NCI-H1436 treated with DMSO at 0.1 percent for 48 hours (cell line): Measurements from ENCODE around the gene FNDC3A.
"Not testable (repeated sequence)": the region's sequence is repeated elsewhere in the genome, so short reads cannot be mapped to it uniquely, and the experiment has no call there.

Source experiments
- DNase-seq: peaks from one replicate; lab custom pipeline; 2025; lab: John Stamatoyannopoulos, UW

Gene FNDC3A

GRCh38 chr13:49046002-49046401 is 70.3 kb downstream of the FNDC3A start:
- no peak for DNase-seq

- no peak for DNase-seq
Observed at GRCh38 chr13:49046519-49046918, 70.8 kb downstream of the FNDC3A start.

GRCh38 chr13:49052813-49053212 is 77.1 kb downstream of the FNDC3A start:
- no peak for DNase-seq

GRCh38 chr13:49053215-49053614 is 77.5 kb downstream of the FNDC3A start:
- DNase-seq = no peak

GRCh38 chr13:49053906-49054305 is 78.2 kb downstream of the FNDC3A start:
- no peak for DNase-seq

- no peak for DNase-seq
Observed at GRCh38 chr13:49055021-49055420, 79.3 kb downstream of the FNDC3A start.

GRCh38 chr13:49057176-49057575 is 81.5 kb downstream of the FNDC3A start:
- no peak for DNase-seq

DNA sequence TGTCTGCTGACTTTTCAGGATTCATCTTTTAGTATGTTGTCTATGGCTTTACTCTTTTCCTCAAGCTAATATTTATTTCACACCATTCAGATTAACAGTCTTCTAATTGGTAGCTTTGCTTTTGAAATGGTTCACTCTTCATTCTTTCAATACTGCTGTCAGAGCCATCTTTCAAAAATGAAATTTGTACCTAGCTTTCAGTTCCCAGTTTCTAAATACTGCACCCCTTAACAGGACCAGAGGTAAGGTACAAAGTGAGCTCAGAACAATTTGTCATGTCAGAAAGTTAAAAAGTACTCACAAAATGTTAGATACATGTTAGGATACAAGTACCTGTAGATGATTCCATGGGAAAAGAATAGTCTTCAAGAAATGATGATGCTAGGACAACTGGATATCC is 83.0 kb downstream of the FNDC3A start:
- DNase-seq = no peak

- no peak for DNase-seq
Observed at GRCh38 chr13:49060678-49061387, 85.1 kb downstream of the FNDC3A start.

DNA sequence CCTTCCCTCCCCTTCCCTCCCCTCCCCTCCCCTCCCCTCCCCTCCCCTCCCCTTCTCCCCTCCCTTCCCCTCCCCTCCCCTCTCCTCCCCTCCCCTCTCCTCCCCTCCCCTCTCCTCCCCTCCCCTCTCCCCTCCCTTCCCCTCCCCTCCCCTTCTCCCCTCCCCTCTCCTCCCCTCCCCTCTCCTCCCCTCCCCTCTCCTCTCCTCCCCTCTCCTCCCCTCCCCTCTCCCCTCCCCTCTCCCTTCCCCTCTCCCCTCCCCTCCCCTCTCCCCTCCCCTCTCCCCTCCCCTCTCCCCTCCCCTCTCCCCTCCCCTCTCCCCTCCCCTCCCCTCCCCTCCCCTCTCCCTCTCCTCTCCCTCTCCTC is 85.7 kb downstream of the FNDC3A start:
- DNase-seq = not testable (repeated sequence)

GRCh38 chr13:49062297-49062896 is 86.7 kb downstream of the FNDC3A start:
- no peak for DNase-seq

GRCh38 chr13:49063011-49063410 is 87.3 kb downstream of the FNDC3A start:
- DNase-seq = no peak

DNA sequence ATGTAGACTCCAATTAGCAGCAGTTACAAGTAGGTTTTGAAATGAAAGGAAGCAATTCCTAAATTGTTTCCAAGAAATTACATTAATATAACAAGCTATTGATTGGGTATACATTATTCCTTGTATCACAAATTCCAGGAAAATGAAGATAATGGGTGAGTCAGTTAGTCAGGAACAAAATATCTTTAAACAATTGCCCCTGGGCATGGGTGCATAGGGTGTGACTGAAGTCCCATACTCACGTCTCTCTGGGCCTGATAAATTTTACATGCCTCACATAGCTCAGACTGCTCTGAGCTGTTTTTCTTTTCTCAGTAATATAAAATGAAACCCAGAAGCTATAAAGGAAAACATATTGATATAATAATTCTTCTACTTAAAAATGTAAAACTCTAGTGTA is 87.8 kb downstream of the FNDC3A start:
- DNase-seq = no peak

GRCh38 chr13:49064476-49064875 is 88.8 kb downstream of the FNDC3A start:
- DNase-seq = no peak

DNA sequence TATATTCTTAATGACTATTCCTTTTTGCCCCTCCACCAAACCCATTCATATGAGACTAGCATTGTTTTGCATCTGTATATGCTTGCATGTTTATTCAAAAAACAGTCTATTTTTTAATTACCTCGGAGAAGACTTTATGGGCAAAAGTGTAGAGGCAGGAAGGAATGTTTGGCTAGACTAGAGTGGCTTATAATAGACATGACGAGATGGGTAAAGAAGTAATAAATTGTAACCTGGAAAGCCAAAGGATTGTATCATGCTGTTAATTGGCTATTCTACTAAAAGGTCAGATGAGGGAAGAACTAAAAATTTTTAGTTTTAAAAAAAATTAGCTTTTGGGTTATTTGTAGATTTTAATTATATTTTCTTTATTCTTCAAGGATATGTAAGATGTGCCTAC is 91.1 kb downstream of the FNDC3A start:
- no peak for DNase-seq

- DNase-seq = not testable (repeated sequence)
Observed at GRCh38 chr13:49068498-49068897, 92.8 kb downstream of the FNDC3A start.

GRCh38 chr13:49070021-49070420 is 94.3 kb downstream of the FNDC3A start:
- not testable (repeated sequence) for DNase-seq

- no peak for DNase-seq
Observed at GRCh38 chr13:49071341-49071937, 95.7 kb downstream of the FNDC3A start.

- DNase-seq = no peak
Observed at GRCh38 chr13:49082653-49083536, 107.2 kb downstream of the FNDC3A start.

DNA sequence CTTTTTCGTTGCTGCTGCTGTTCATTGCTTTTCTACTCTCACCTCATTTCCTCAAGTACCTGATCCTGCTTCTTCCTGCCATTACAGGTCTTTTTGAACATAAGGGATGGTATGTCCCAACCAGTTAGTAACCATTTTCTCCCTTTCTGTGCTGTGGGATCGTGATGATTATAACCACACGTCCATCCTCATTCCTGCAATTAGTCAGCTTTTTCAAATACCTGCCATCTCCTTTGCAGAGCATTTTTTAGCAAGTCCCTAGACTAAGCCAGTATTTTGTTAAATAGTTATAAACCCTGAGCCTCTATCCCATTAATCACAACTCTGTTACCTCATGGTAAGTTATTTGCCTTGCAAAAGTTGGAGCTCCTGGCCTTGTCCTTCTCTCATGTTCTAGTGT is 109.2 kb downstream of the FNDC3A start:
- DNase-seq = no peak

DNA sequence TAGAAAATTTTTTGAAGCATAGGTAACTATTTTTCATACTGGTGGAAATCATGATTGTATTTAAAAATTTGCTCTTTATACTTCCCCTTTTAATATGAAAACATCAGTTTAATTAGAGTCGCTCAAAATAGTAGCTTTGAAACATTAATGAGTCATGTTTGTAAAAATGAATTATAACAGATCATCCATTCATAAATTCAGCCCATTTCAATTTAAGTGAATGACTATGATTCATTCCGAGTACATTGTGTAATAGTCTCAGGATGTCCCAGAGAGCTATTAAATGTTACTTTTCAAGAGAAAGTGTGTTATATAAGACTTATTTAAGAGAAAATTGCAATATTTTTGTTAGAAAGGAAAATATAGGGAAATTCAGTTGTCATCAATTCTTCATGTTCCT is 111.0 kb downstream of the FNDC3A start:
- DNase-seq = no peak

DNA sequence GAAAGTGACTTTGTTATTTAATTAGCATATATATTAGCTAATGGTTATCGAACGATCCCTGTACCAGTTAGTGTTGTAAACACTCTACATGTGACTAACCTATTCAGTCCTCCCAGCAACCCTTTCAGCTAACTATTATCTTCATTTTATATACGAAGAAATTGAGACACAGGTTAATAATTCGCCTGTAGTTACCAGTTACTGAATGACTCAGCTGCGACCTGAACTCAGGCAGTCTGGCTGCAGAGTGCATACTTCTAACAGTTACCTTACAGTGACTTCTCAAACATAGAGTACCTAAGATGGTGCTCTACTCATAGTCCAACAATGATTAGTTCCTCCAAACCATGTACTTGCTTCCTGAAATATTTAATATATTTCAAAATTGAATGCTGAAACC is 117.7 kb downstream of the FNDC3A start:
- DNase-seq = no peak

DNA sequence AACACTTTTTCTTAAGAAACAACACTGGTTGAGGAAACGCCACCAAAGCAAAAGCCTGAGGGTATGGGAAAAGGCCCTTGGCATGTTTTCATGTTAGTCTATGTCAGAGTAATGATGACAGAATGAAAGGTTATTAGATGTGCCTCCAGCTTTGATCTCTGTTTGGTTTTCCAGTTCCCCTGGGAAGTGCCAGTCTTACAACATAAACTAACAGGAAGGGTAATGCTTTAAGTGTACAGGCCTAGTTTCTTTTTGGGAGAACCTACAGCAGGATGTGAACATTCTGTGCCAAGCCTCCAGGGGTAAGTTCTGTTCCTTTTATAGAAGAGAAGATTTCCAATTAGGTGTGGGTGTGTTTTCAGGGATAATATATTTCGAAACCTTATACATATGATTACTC is 121.7 kb downstream of the FNDC3A start:
- no peak for DNase-seq
